ENCODE results near the gene FAAP100. TPM values are rescaled to one million over a fixed set of nuclear protein-coding genes. Genes with fewer than 3 reads are reported as not detected.

FAAP100 gene
- total RNA-seq, 1 donor from 2014 or later = 76.5 TPM

DNA sequence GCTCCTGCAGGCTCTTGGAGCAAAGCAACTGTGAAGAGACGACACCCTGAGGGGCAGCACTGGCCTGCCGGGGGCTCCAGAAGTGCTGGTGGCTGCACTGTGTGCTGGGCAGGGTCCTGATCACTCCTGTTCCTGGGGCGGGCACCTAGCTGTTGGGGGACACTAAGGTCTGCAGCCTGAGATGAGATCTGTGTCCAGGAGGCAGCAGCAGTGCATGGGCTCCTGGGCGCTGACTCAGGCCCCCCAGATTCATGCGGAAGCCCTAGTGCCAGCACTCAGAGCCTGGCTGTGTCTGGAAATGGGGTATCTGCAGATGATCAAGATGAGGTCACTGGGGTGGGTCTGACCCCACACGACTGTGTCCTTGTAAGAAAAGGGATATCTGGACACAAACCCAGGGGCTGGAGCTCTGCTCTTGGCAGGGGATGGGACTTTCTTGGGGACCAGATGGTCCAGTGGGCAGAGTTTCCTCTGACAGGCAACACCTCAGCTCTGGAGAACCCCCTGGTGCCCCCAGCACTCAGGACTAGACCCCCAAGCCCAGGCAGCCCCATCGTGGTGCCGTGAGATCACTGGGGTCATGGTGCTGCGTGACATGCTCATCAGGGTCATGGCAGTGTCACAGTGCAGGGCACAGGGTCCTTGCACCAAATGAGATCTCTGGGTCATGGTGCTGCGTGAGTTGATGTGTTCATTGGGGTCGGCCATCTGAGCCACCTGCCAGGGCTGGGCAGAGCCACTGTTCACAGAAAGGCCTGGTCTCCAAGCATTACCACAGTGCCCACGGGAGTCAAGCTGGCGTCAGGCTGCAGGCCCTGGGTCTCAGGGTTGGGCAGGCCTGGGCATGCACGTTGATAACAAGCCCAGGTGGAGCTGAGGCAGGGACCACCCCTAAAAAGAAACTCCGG is 9.5 kb downstream of the FAAP100 start:
- DNase-seq = no peak
- H3K27ac Mint-ChIP-seq = no peak overlapping the region
- peaks cover 4% of the 10 kb centered on the region for H3K27me3 Mint-ChIP-seq
- intact Hi-C loops (cut with micrococcal nuclease) = no loop called here
- H3K9me3 Mint-ChIP-seq = no peaks in the 10 kb centered on the region
- H3K4me3 Mint-ChIP-seq = no peak overlapping the region
- no peaks in the 10 kb centered on the region for H3K4me1 Mint-ChIP-seq
- H3K36me3 Mint-ChIP-seq (ENCODE audit: low read depth) = peaks cover 16% of the 10 kb centered on the region

- Mint-ChIP-seq H3K36me3 (ENCODE audit: low read depth) (peaks cover 12% of the 10 kb centered on the region), H3K4me1 (no peaks in the 10 kb centered on the region), H3K27me3 (peaks cover 9% of the 10 kb centered on the region), H3K4me3 (no peak overlapping the region), H3K9me3 (no peaks in the 10 kb centered on the region), H3K27ac (no peak overlapping the region)
- no peak for DNase-seq
- intact Hi-C loops (cut with micrococcal nuclease) = no loop called here
Observed at GRCh38 chr17:81541123-81541522, 11.0 kb downstream of the FAAP100 start.

GRCh38 chr17:81540676-81541027 is 11.5 kb downstream of the FAAP100 start:
- Mint-ChIP-seq H3K27me3 (peaks cover 13% of the 10 kb centered on the region), H3K9me3 (no peaks in the 10 kb centered on the region), H3K4me3 (no peak overlapping the region), H3K36me3 (ENCODE audit: low read depth) (peaks cover 11% of the 10 kb centered on the region), H3K4me1 (no peaks in the 10 kb centered on the region), H3K27ac (no peak overlapping the region)
- intact Hi-C loops (cut with micrococcal nuclease) = no loop called here
- DNase-seq = no peak

- Mint-ChIP-seq H3K36me3 (ENCODE audit: low read depth) (peaks cover 9% of the 10 kb centered on the region), H3K4me3 (no peak overlapping the region), H3K27me3 (peaks cover 17% of the 10 kb centered on the region), H3K9me3 (no peaks in the 10 kb centered on the region), H3K27ac (no peak overlapping the region), H3K4me1 (no peaks in the 10 kb centered on the region)
- intact Hi-C loops (cut with micrococcal nuclease) = no loop called here
- DNase-seq = no peak
Observed at GRCh38 chr17:81539961-81540675, 12.0 kb downstream of the FAAP100 start.

DNA sequence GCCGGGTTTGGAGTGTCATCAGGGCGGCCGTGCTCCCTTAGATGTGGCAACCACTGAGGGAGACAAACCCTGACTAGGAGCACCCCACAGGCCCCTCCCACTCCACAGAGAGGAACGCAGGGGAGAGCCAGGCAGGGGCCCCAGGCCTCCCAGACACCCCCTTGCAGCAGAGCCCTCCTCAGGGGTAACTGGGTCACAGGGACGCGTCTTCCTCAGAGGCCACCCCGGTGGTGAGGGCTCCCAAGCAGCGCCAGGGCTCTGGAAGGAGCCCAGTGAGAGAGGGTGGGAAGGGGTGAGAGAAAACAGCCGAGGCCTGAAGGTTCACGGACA is 12.6 kb downstream of the FAAP100 start:
- Mint-ChIP-seq H3K27ac (no peak overlapping the region), H3K4me1 (no peaks in the 10 kb centered on the region), H3K4me3 (no peak overlapping the region), H3K27me3 (peaks cover 17% of the 10 kb centered on the region), H3K36me3 (ENCODE audit: low read depth) (peaks cover 8% of the 10 kb centered on the region), H3K9me3 (no peaks in the 10 kb centered on the region)
- intact Hi-C loops (cut with micrococcal nuclease) = no loop called here
- no peak for DNase-seq

- no peaks in the 10 kb centered on the region for H3K9me3 Mint-ChIP-seq
- peaks cover 17% of the 10 kb centered on the region for H3K27me3 Mint-ChIP-seq
- intact Hi-C loops (cut with micrococcal nuclease) = no loop called here
- peaks cover 8% of the 10 kb centered on the region for H3K36me3 Mint-ChIP-seq (ENCODE audit: low read depth)
- no peak overlapping the region for H3K4me3 Mint-ChIP-seq
- no peaks in the 10 kb centered on the region for H3K4me1 Mint-ChIP-seq
- H3K27ac Mint-ChIP-seq = no peak overlapping the region
- DNase-seq = no peak
Observed at GRCh38 chr17:81538651-81539570, 13.2 kb downstream of the FAAP100 start.

- H3K36me3 Mint-ChIP-seq (ENCODE audit: low read depth) = peaks cover 8% of the 10 kb centered on the region
Observed at GRCh38 chr17:81537856-81538555, 14.1 kb downstream of the FAAP100 start.

DNA sequence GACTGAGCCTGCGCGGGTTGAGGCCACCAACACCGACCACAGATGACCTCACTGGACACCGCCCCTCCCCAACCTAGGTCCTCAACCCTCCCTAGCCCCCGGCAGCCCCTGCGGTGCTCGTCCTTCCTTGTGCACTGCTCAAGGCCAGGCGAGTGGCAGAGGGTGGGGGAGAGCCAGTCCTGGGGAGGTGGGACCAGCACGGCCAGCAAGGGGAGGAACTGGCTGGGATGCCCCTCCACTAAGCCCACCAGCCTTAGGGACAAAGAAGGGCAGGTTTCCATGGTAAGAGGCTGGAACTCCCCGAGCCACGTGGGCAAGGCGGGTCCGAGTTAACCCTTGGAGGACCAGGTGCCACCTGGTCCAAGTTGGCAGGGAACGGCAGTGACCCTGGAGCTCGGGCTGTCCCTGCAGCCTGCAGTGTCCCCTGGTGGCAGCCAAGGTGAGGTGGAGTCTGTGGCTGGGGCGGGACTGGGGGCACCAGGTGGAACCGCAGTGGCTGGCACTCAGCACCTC is 14.8 kb downstream of the FAAP100 start:
- Mint-ChIP-seq H3K4me3 (no peak overlapping the region), H3K9me3 (no peaks in the 10 kb centered on the region), H3K27me3 (peaks cover 17% of the 10 kb centered on the region), H3K36me3 (ENCODE audit: low read depth) (peaks cover 8% of the 10 kb centered on the region), H3K27ac (no peak overlapping the region), H3K4me1 (no peaks in the 10 kb centered on the region)
- peak; percentile 70 for DNase-seq
- intact Hi-C loops (cut with micrococcal nuclease) = no loop called here

More at GRCh38 chr17:81537856-81538555, 14.1 kb downstream of the FAAP100 start:
- Mint-ChIP-seq H3K9me3 (no peaks in the 10 kb centered on the region), H3K4me3 (no peak overlapping the region), H3K4me1 (no peaks in the 10 kb centered on the region), H3K27me3 (peaks cover 17% of the 10 kb centered on the region), H3K27ac (no peak overlapping the region)
- intact Hi-C loops (cut with micrococcal nuclease) = no loop called here
- DNase-seq = no peak

DNA sequence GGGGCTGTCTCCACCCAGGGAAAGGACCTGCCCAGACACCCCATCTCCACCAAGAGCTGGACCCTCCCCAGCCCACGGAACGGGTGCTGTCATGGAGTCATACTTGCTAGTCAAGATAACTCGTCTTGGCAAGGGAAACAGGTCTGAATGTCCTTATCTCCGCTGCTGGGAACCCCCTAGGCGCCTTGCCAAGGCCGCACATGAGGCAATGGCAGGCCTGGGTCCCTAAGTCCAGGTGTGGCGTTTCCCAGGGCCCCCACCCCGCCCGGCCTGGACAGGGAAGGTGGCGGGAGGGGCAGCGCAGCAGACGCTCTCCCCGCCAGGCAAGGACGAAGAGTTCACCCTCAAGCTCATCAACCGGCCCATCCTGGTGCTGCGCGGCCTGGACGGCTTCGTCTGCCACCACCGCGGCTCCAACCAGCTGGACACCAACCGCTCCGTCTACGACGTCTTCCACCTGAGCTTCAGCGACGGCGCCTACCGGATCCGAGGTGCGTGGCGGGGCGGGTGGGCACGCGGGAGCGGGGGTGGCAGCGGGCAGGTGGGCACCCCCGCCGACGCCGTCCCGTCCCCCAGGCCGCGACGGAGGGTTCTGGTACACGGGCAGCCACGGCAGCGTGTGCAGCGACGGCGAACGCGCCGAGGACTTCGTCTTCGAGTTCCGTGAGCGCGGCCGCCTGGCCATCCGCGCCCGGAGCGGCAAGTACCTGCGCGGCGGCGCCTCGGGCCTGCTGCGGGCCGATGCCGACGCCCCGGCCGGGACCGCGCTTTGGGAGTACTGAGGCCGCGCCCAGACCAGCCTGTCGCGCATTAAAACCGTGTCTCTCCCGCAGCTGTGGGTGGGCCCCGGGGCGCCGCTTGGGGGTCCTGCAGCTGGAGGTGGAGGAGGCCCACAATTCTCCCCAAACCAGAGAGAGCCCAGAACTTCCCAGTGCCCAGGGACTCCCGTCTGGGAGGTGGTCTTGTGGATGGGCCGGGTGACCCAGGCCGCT is 15.6 kb downstream of the FAAP100 start:
- Mint-ChIP-seq H3K36me3 (ENCODE audit: low read depth) (peaks cover 7% of the 10 kb centered on the region), H3K4me1 (no peaks in the 10 kb centered on the region), H3K27me3 (peaks cover 17% of the 10 kb centered on the region), H3K4me3 (no peak overlapping the region), H3K9me3 (no peaks in the 10 kb centered on the region), H3K27ac (no peak overlapping the region)
- no peak for DNase-seq
- intact Hi-C loops (cut with micrococcal nuclease) = no loop called here

DNA sequence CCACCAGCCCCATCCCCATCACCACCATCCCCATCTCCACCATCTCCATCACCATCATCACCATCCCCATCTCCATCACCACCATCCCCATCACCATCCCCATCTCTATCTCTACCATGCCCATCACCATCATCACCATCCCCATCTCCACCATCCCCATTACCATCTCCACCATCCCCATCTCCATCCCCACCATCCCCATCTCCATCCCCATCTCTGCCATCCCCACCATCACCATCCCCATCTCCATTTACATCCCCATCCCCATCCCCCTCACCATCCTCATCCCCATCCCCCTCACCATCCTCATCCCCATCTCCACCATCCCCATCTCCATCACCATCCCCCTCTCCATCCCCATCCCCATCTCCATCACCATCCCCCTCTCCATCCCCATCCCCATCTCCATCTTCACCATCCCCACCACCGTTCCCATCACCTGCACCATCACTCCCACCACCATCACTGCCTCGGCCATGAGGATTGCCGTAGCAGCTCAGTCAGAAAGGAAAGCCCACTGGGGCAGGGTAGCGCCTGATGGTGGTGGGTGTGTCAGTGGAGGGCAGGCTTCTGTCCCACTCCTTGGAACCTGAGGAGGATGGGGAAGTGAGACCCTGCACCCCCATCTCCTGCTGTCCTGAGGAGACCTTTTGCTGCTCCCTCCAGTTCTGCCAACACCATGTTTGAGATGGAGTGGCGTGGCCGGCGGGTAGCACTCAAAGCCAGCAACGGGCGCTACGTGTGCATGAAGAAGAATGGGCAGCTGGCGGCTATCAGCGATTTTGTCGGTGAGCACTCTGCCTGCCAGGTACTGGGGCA is 16.5 kb downstream of the FAAP100 start:
- Mint-ChIP-seq H3K4me3 (no peak overlapping the region), H3K4me1 (no peaks in the 10 kb centered on the region), H3K27me3 (peaks cover 17% of the 10 kb centered on the region), H3K9me3 (no peaks in the 10 kb centered on the region), H3K36me3 (ENCODE audit: low read depth) (peaks cover 4% of the 10 kb centered on the region), H3K27ac (no peak overlapping the region)
- intact Hi-C loops (cut with micrococcal nuclease) = no loop called here
- no peak for DNase-seq

DNA sequence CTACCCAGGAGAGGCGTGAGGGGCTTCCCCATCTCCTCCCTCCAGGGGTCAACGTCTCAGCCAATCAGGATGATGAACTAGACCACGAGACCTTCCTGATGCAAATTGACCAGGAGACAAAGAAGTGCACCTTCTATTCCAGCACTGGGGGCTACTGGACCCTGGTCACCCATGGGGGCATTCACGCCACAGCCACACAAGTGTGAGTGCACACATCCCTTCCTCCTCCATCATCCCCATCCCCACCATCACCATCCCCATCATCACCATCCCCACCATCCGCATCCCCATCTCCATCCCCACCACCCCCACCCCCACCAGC is 17.2 kb downstream of the FAAP100 start:
- no peak for DNase-seq
- H3K4me3 Mint-ChIP-seq = no peak overlapping the region
- peaks cover 17% of the 10 kb centered on the region for H3K27me3 Mint-ChIP-seq

More for the DNA sequence above, 17.2 kb downstream of the FAAP100 start:
- intact Hi-C loops (cut with micrococcal nuclease) = no loop called here
- Mint-ChIP-seq H3K9me3 (no peaks in the 10 kb centered on the region), H3K36me3 (ENCODE audit: low read depth) (peaks cover 4% of the 10 kb centered on the region), H3K27ac (no peak overlapping the region), H3K4me1 (no peaks in the 10 kb centered on the region)

Measured in activated CD4-positive, alpha-beta T cell treated with anti-CD3 and anti-CD28 coated beads, Interleukin-2, amount 10 ng/mL, durations not matched to agents 24 days and 14 days (primary cell).